Measurements from ENCODE around the gene ITPRIP. TPM values are rescaled to one million over a fixed set of nuclear protein-coding genes. Genes with fewer than 3 reads are reported as not detected.

Gene ITPRIP
- total and polyA plus RNA-seq, 11 donors = 18.4 to 90.2 (median 27.7) TPM

DNA sequence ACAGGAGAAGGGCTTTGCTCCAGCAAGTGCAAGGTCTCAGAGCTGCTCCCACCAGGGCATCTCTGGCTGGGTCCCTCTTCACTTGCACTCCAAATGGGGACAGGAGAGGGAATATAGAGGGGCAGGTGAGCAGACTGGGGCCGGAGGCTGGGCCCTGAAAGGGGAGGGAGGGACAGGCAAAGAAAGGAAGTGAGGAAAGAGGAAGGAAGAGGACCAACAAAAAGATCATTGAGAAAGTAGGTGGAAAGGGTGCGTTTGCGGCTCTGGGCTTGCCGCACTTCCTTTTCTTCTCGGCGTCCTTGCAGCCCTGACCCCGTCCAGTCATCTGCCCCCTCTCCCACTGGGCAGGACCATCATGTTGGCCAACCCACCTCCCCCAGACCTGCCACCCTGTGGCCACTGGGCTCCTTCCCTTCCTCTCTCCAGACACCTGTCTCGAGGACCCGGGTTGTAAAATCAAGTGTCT lies 14.0 kb downstream of the ITPRIP start:
- H3K27me3 ChIP-seq = no peaks in the 10 kb centered on the region
- ATAC-seq = no peak
- DNase-seq = peak in 1 of 5 donors; percentile 62
- intact Hi-C loops (cut with DNase I) = no loop called here
- H3K36me3 ChIP-seq = peaks cover 0 to 10% (median 0%) of the 10 kb centered on the region in 9 donors
- WGBS, 4 donors = 57 to 72% (median 62%) methylated on average over 9 of the region's 9 CpGs
- peaks cover 62 to 100% (median 100%) of the 10 kb centered on the region in 12 donors for H3K4me1 ChIP-seq
- no peaks in the 10 kb centered on the region for H3K9me3 ChIP-seq
- peak overlapping the region in 1 of 12 donors; percentile 15 for H3K4me3 ChIP-seq
- TF ChIP-seq CTCF (IDR thresholded peaks at IDR 0.05) (no peak), POLR2A (IDR thresholded peaks at IDR 0.05) (no peak)
- peak overlapping the region in 11 of 12 donors; percentile 91 to 100 (median 99) for H3K27ac ChIP-seq

DNA sequence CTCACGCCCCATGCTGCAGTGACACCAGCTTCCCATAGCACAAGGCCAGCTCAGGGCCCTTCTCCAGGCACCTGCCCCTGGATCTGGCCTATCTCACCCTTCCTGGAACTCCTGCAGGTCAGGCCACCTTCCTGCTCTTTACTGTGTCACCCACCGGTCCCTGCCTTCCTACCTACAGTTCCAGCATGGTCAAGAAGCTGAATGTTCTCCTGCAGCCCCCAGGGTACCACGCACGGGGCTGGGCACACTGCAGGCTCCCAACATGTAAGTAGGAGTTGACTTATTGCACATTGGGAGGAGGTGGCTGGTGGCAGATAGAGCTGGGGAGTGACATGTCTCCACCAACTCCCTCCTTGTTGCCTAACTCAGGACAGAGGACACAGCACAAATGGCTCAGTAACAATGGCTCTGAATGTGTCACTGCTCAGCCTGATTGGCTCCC lies 14.5 kb downstream of the ITPRIP start:
- no peak for DNase-seq
- Histone ChIP-seq H3K4me3 (no peak overlapping the region), H3K36me3 (peaks cover 0 to 10% (median 0%) of the 10 kb centered on the region in 9 donors), H3K27me3 (no peaks in the 10 kb centered on the region), H3K9me3 (no peaks in the 10 kb centered on the region), H3K4me1 (peaks cover 64 to 100% (median 100%) of the 10 kb centered on the region in 12 donors), H3K27ac (peak overlapping the region in 11 of 12 donors; percentile 91 to 100 (median 99))
- no peak for ATAC-seq
- intact Hi-C loops (cut with DNase I) = no loop called here
- TF ChIP-seq CTCF (IDR thresholded peaks at IDR 0.05) = no peak
- TF ChIP-seq POLR2A (IDR thresholded peaks at IDR 0.05) = no peak
- 89 to 100% (median 93%) methylated on average over 3 to 4 of the region's 4 CpGs for WGBS, 4 donors

DNA sequence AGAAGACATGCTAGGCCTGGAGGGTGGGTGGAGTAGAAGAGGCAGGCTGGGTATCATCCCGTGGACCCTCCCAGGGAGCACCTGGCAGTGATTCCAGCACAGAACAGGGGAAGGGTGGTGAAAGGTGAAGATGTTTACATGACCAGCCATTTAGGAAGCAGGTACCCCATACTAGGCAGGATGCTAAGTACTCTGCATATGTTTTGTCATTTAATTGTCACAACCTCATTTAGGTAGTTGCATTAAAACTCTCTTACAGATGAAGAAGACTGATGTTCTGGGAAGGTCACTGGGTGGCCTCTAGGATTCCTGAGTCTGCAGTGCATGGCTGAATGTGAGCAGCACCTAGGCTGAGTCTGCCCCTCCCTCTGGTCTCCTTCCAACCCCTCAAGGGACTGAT lies 15.2 kb downstream of the ITPRIP start:
- H3K27ac ChIP-seq = peak overlapping the region in 11 of 12 donors; percentile 54 to 100 (median 99)
- 79 to 90% (median 84%) methylated on average over 1 of the region's 1 CpG for WGBS, 4 donors
- H3K27me3 ChIP-seq = no peaks in the 10 kb centered on the region
- H3K36me3 ChIP-seq = peaks cover 0 to 15% (median 0%) of the 10 kb centered on the region in 9 donors
- ATAC-seq = no peak
- no peak for DNase-seq
- no peaks in the 10 kb centered on the region for H3K9me3 ChIP-seq
- peaks cover 66 to 100% (median 100%) of the 10 kb centered on the region in 12 donors for H3K4me1 ChIP-seq
- no peak overlapping the region for H3K4me3 ChIP-seq
- TF ChIP-seq CTCF (IDR thresholded peaks at IDR 0.05) (no peak), POLR2A (IDR thresholded peaks at IDR 0.05) (no peak)
- intact Hi-C loops (cut with DNase I) = no loop called here

DNA sequence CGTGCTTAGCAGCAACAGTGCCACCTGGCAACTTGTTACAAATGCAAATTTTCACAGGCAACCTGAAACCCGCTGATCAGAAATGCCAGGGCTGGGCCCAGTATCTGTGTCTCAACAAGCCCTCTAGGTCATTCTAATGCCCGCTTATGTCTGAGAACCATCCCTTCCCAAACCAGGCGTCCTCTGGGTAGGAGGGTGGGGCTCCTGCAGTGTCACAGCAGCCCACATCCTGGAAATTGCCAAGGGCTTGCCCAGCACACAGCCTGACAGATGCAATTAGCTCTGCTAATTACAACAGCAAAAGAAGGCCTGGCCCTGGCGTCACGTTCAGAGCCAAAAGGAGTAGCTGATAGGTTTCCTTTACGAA lies 15.9 kb downstream of the ITPRIP start:
- Histone ChIP-seq H3K36me3 (peaks cover 0 to 19% (median 0%) of the 10 kb centered on the region in 9 donors), H3K4me3 (no peak overlapping the region), H3K27ac (peak overlapping the region; percentile 10 to 100 (median 99)), H3K9me3 (no peaks in the 10 kb centered on the region), H3K27me3 (no peaks in the 10 kb centered on the region), H3K4me1 (peaks cover 60 to 100% (median 100%) of the 10 kb centered on the region in 12 donors)
- 31 to 37% (median 34%) methylated on average over 7 of the region's 7 CpGs for WGBS, 4 donors
- peak in 1 of 5 donors; percentile 78 for DNase-seq
- no peak for TF ChIP-seq POLR2A (IDR thresholded peaks at IDR 0.05)
- no peak for TF ChIP-seq CTCF (IDR thresholded peaks at IDR 0.05)
- intact Hi-C loops (cut with DNase I) = no loop called here
- ATAC-seq = peak in 3 of 4 donors; percentile 2 to 67 (median 42)
